ENCODE measurements around the gene MAP3K5.

Gene MAP3K5

DNA sequence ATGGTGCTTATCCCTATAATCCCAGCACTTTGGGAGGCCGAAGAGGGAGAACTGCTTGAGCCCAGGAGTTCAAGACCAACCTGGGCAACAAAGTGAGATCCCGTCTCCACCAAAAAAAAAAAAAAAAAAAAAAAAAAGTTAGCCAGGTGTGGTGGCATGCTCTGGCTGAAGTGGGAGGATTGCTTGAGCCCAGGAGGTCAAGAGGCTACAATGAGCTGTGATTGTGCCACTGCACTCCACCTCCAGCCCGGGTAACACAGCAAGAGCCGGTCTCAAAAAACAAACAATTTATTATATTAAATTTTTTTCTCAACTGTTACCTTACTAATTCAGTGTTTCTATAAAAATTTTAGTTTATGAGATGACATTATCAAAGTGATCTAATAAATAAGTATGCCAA lies 156.7 kb downstream of the MAP3K5 start:
- no peak for DNase-seq

DNA sequence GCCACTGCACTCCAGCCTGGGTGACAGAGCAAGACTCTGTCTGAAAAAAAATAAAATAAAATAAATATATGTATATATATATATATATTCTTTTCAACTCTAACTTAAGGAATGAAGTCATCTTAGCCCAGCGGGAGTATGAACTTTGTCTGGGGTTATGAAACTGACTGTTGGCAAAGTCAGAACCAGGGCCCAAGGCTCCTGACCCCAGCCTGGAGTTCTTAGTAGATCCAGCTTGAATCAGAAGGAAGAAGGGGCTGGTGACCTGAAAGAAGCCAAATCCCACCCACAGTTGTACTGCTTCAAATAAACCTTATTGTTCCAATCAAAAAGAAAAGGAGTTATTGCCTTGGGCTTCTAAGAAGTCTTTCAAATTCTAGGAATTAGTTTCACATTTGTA lies 158.9 kb downstream of the MAP3K5 start:
- DNase-seq = no peak

DNA sequence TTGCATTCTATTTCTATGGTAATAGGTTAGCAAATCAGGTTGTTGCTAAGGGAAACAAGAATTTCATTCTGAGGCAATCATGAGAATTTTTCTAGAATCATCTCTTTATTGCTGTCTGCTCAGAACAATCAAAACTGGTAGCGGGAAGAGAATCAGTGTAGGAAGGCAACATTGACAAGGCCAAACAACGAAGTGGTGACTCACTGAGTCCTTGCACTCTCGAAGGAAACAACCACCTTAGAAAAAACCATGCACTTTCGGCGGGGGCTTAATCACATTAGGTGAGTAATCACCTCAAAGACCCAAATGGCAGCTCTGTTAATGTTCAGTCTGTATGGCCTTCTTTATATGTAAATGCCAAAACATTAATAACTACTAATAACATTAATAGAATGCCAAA lies 163.3 kb downstream of the MAP3K5 start:
- DNase-seq = no peak

DNA sequence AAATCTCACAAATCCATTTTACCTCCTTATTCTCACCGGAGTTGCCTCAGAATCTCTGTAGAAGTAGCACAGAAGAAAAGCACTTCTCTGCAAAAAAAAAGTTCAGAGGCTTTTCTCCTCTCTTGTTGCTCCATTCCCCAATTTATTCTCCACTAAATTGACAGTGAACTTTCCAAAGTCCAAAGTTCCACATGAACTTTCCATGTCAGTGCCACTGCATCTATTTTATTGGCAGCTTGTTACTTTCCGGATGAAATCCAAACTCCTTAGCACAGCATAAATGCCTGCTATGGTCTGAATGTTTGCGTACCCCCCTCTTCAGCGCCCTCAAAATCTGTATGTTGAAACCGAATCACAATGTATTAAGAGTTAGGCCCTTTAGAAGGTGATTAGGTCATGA lies 165.1 kb downstream of the MAP3K5 start:
- no peak for DNase-seq

DNA sequence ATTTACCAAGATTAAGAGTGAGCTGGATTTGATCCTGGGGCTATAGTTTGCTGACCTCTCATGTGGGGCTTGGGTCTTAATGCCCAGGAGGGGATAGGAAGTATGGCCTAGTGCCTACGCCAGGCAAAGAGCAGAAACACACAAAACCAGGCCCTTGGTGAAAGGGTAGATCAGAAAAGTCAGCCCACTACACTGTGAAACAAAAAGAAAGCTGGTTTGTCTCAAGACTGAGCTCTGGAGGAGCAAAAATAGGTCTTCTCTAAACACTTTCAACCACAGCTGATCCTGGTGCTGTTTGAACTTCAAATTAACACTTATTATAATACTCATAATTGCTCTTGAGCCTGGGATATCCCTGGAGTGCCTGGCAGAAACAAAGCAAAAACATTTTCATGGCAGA lies 167.0 kb downstream of the MAP3K5 start:
- no peak for DNase-seq

DNA sequence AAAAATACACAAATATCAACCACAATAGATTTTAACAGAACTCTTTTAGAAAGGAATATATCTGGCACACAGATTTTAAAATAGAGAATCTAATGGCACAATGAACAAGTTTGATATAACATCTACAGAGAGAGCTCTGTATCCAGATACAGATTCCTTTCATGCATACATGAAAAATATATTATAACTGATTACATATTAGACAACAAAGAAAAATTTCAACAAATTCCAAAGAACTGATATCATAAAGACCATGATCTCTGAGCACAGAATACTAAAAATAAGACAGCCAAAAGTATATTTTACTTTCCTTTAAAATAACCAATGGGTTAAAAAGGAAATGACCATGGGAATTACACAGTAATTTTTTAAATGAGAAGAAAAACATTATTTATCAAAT lies 167.9 kb downstream of the MAP3K5 start:
- no peak for DNase-seq

DNA sequence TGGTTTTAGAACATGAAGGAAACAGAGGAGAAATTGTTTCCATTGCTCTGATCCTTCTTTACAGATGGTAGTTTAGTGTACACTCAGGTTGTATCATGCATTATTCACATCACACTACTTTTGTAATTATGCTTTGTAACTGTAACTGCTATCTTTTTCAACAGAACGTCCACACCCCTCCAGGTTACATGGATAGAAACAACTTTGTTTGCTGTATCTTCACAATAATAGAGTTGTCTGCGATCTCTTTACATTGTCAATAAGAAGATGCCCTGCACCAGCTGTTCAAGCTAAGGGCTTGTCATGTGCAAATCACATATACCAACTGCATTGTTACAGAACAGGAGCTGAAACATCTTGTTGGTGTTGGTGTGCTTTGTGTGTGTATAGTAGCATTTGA lies 174.2 kb downstream of the MAP3K5 start:
- DNase-seq = no peak

DNA sequence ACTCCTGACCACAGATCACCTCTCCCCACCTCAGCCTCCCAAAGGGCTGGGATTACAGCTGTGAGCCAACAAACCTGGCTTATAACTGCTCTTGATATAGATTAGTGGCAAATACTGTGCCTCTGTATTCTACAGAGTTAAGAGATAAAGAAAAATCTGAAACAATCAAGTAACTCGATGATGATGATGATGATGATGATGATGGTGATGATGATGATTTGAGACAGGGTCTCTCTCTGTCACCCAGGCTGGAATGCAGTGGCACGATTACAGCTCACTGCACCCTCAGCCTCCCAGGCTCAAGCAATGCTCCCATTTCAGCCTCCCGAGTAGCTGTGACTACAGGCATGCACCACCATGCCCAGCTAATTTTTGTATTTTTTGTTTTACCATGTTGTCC lies 175.8 kb downstream of the MAP3K5 start:
- DNase-seq = no peak

DNA sequence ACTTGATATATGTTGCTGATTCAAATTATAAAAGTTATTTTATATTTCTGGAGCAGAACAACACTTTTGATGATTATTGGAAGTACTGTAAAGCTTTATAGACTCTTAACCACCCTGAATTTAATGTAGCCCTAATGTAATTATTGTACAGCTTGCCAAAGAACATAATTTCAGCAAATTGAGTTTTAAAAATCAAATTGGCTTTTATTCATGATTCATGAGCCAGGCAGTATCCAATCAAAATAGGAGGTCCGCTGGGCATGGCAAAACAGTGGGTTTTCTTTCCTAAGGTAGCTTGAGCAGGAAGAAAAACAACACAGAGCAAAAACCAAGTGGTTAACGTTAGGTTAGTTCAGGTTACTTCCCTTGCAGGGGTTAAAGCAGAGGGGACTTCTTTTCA lies 177.3 kb downstream of the MAP3K5 start:
- DNase-seq = no peak

DNA sequence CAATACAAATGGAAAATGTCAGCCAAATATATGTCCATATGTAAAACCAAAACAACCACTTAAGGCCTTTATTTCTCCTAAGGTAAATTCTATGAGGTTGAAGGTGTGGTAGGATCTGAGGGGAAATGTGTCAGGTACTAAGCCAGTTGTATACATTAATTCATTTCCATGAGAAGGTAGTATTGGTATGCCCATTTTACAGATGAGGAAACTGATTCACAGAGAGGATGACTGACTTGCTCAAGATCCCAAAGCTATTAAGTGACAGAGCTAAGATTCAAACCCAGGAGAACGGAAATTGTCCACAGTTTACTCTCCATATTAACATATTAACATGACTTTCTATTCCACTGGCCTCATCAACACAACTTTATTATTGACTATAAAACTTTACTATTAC lies 177.9 kb downstream of the MAP3K5 start:
- DNase-seq = no peak

DNA sequence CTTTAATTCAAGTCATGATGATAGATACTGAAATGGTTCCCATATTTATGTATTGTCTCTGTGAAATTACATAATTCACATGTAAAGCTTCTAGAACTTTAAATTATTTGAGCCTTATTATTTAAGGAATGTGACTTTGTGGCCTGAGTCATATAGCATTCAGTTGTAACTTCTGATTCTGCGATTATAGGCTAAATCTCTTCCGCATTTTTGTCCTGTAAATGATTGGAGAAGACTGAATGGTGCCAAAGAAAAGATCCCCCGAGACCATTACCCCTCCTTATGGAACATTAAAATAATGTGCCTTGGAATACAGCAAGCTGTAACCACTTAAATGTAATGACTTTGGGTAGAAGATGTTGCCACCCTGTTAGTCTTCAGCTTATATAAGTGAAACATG lies 178.8 kb downstream of the MAP3K5 start:
- DNase-seq = no peak

DNA sequence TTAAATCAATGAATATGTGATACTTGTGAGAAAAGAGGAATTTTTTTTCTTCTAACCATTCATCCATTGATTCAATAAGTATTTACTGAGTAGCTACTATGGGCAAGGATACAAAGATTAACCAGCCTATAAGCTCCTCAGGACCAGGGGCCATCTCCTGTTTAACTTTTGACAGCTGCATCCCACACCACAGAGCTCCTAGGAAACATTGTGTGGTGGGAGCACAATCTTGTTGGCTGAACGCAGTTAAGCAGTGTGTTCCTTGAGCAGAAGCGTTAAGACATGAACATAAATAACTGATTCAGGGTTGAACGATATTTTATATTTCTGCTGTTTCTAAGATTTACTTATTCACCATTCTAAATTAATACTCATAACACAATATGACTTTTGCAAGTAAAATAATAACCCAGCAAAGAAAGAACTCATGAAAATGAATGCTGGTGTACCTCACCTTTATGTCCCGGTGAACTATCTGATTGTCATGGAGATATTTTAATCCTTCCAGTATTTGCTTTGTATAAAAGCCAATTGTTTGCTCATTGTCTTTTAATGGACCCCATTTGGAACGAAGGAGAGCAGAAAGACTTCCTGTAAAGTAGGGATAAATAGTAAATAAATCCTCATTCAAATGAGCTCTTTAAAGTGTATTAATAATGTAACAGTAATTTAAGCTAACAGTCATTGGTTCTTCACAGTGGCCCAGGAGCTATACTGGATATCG lies 179.4 kb downstream of the MAP3K5 start:
- DNase-seq = no peak

DNA sequence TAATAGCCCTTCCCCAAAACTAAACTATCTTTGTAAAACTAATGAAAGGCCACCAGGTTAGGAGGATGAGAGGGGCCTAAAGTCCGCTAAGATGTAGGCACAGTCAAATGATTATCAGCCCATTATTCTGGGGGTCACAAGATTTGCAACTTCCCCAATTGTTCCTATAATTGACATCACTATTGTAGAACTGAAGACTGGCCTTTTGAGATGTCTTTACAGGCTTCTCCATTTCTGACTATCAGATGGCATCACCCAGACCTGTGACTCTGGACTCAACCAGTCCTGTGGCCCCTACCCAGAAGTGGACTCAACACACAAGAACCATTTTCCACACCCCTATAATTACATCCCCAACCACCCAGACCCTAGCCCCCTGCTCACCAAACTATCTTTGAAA lies 180.5 kb downstream of the MAP3K5 start:
- DNase-seq = no peak

DNA sequence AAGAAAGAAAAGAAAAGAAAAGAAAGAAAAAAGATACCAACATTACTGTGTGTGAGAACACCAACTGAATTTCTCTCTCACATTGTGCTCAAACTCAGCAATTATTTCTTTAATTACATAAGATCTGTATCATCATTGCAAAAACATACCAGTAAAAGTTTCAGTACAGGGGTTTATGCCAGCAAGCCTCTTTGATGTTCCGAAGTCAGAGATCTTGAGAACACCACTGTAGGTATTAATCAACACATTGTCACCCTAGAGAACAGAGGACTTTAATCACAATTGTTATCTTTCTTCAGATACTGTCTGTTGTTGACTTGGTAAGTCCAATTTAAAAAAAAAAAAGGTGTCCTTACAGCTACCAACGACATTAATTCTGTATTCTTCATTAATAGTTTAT lies 181.1 kb downstream of the MAP3K5 start:
- DNase-seq = no peak

DNA sequence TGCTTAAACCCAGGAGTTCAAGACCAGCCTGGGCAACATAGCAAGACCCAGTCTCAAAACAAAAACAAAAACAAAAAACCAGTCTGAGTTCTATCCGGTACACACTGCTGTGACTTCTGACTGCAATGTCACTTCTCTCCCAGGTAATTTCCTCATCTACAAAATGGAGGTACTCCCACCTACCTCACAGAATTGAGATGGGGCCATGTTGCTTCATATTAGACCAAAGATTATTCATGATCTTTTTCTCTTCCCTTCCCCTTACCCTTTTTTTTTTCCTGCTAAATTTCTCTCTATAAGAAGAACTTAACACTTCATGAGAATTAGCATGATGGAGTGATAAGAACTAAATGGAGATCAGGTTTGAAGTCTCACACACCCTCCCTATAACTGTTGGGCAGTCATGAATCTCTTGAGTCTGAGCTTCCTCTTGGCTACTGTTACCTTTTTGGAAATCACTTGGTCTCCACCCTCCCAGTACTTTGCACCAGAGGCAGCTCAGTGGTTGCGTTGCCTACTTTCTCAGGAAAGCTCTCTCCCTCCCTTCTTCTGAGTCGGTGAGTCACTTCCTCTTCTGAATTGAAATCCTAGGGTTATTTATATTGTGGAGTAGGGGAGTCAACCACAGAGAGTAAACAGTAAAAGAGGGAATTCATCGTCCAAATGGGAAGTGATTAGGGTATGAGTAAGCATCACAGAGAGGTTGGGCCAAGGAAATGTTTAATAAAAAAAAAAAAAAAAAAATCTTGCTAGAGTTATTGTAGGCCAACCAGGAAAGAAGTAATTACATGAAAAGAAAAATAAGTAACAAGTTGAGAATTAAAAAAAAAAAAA lies 182.2 kb downstream of the MAP3K5 start:
- no peak for DNase-seq

DNA sequence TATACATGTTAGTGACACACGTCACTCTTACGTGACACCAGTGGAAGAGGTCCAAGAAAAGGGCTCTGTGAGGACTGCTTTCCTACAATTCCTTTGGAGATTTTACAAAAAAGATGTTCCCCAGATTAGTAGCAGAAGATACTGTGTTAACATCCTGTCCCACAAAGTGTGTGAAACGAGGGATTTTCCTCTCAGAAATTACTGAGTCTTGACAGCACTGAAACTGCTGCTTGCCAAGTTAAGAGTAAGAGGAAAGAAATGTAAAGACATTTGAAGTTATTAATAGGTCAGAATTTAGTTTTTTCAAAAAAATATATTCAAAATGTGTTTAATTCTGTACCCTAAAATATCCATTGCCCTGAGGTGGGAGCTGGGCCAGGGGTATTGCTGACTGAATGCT lies 183.3 kb downstream of the MAP3K5 start:
- DNase-seq = no peak

DNA sequence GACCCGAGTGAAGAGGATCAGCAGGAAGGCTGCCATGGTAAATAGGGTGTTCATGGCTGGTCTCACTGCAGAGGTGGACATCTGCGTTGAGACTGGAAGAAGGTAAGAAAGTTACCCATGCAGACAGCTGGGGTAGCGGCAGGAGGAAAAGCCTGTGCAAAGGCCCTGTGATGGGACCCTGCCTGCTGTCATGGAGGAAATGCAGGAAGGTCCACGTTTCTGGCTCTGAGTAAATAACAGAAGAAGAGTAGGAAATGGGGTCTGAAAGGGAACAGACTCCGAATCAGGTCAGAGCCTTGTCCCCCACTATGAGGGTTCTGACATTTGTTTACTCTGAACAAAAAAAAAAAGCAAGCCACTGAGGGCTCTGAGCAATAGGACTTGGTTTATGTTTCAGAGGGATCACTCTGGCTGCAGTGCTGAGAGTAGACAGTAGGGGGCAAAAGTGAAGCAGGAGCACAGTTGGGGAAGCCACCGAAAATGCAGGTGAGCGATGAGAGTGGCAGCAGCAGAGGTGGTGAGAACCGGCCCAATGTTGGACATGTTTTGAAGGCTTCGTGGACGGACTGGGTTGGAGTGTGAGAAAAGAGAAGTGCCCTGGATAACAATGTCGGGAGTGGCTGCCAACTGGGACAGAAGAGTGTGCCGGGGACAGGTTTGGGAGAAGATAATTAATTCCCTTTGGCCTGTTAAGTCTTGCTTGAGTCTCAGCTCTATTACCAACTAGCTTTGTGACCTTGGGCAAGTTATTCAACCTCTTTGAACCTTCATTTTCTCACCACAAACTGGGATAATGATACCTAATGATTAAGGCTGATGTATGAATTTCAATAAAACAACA lies 184.1 kb downstream of the MAP3K5 start:
- DNase-seq = peak; percentile 78 to 85

DNA sequence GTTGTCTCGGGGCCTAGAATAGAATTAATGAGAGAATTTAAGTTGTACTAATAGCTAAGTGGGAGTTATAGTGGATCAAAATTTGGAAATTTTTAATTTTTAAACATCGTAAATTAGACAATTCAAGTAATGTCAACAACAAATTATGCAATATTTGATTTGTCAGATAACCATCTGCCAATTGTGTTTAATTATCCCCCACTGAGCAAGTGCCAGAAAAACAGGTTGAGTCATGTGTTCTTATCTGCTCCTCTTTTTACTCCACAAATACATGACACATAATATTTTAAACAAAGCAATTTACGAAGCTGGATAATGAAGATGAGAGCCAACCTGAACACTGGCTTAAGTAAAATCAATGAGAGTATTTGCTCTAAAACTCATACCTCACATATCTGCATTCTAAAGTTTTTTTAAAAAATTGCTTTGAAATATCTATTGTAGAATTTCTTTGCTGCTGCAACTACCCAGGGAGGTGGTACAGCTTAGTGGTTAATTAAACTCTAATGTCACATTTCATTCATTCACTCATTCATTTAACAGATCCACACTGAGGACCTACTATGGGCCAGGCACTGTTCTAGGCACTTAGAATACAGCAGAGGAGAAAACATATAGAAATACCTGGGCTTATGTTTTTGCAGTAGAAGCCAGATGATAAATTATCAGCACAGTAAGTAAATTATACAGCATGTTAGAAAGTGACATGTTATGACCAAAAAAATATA lies 184.9 kb downstream of the MAP3K5 start:
- no peak for DNase-seq

DNA sequence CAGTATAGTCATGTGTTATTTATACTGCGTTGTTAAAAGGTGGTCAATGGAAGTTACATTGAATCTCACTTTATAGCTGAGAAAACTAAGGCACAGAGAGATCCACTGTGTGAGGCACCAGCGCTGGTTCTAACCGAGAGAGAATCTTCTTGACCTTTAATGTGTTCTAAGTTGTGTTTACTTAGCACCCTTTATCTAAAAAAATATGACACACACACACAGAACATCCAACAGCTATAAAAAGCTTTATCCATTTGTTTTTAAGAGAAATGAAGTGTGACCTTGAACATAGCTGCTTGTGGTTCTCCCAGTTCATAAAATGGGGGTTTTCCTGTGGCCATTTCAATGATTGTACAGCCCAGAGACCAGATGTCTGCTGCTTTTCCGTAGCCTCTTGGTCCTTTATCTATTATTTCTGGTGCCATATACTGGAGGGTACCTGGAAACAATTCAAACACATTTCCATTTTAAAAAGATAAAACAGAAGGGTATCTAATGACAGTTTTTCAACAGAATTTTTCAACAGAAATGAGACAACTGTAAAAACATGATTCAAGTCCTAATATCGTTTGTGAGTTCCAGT lies 187.3 kb downstream of the MAP3K5 start:
- DNase-seq = no peak

DNA sequence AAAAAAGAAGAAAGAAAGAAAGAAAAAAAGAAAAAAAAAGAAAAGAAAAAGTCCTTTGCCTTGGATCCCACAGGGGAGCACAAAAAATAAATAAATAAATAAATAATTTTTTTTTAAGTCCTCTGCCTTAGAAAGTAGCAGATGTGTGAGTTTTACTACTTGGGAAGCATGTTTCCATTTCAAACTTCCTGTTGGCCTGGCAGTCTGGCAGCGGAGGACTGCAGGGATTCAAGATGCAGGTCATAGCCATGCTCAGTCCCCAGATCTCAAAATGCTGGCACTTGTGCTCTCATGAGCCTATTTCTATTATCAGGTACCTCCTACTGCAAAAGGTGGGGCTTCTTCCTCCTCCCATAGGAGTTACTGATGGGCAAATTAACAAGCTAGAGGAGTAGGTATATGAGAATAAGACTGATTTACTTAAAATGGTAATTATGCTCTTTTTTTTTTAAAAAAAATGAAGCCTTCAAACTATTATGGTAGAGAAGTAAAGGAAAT lies 187.9 kb downstream of the MAP3K5 start:
- DNase-seq = no peak

DNA sequence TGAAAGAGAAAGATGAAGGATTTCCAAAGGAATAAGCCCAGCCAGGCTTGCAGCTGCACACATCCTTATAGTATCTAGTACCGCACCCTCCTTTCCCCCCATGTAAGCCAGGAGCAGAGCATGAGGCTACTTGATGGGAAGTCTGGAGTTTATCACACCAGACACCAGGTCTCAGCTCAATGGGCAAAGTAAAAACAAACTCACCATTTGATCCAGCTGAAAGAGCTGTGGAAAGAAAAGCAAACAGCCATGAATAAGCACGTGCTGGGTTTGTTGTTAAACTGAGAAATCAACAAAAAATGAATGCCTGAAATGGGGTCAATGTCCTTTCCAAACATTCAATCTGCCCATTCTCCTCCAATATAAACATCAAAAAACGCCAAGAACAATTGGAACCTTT lies 191.5 kb downstream of the MAP3K5 start:
- no peak for DNase-seq

DNA sequence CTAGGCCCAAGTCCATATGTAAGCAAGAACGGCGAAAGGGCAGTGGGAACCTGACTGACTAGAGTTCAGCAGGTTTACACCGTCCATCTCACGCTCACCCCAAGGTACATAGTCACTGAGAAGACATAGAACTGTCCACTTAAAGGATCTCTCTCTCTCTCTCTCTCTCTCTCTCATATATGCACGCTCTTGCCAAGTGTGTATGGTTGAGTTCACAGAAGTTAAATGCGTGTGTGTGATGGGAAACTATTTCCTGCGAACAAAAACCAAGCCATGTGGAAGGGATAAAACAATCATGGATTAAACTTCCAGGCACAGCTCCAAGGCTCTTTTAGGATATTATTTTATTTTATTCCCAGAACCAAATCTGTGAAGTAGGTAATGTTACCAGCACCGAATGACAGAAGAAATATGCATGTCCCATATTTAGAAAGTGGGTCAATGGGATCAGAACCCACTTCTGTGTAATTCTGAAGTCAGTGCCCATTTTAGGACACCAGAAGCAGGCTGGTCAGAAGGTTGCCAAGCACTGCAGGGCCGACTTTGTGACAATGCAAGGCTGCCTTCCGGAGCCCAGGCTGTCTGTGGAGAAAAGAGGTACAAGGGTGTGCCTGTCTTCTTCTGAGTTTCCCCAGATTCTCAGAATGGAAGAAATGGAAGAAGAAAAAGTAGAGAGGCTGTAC lies 192.8 kb downstream of the MAP3K5 start:
- DNase-seq = no peak
